K562 (cell line): ENCODE data around the gene PRR9. TPM values are rescaled to one million over a fixed set of nuclear protein-coding genes. Genes with fewer than 3 reads are reported as not detected.
A peak's percentile ranks its signal among the peaks of the same experiment; 100 is the strongest.
"Not testable (repeated sequence)": the region's sequence is repeated elsewhere in the genome, so short reads cannot be mapped to it uniquely, and the experiment has no call there.

Experiments
- ATAC-seq: fragments of 200-7000 bp; cut with Tn5 transposase; 3 replicates; pipeline ENCODE4 v1.9.1; 2020; ENCODE audit warnings: moderate library complexity
- BruUV-seq: library from RNA; stranded (reverse); fragments of 400-500 nt; replicated peaks from 2 replicates; lab custom pipeline; 2021; lab: Mats Ljungman, UMichigan
- CTCF ChIA-PET: fragments of 300-600 bp; formaldehyde crosslinking; extraction: SDS; loops from one replicate; lab custom pipeline; 2021; ENCODE audit warnings: low intra/inter-chr PET ratio; lab: Yijun Ruan, JAX
- POLR2A ChIA-PET: fragments of 300-600, 350-650 bp; sonication (Branson Sonifier 250); formaldehyde crosslinking; extraction: SDS; loops from one replicate; lab custom pipeline; 2021; ENCODE audit warnings: antibody characterized with exemption, inconsistent platforms; lab: Yijun Ruan, JAX
- DNase-seq, 4 experiments: peaks; one replicate each; pipeline versions ENCODE4 v3.0.0 to v3.0.0-alpha.2; 2011 to 2018; ENCODE audit warnings: low spot score in 3 of 4, mixed read lengths in 3 of 4; ENCODE audit errors: extremely low read depth in 1 of 4
- FAIRE-seq: peaks from 2 replicates; lab custom pipeline; 2011; peaks lifted over from hg19 to GRCh38; lab: Jason Lieb, UNC
- H2AFZ ChIP-seq: 2 replicates; pipeline ENCODE4 v1.6.0; 2011; ENCODE audit warnings: low read depth, low read length, control low read depth, inconsistent platforms
- H3K27ac ChIP-seq: fragments of 200-600 bp; 3 replicates; pipeline ENCODE4 v1.8.0; 2011; ENCODE audit warnings: low read depth, mild to moderate bottlenecking, control low read depth, inconsistent platforms, low read length, moderate library complexity, mixed read lengths; ENCODE audit errors: extremely low read depth
- H3K27me3 ChIP-seq, 2 experiments: fragments of 300-600 bp in 1 of 2; 2 replicates in 1 of 2; 3 replicates in 1 of 2; pipeline versions ENCODE4 v1.6.0 to v1.8.0; 2011; ENCODE audit warnings: inconsistent platforms in 2 of 2, low read length in 2 of 2, mild to moderate bottlenecking in 1 of 2, mixed read lengths in 1 of 2, moderate library complexity in 1 of 2; ENCODE audit not compliant: control insufficient read depth in 2 of 2, insufficient read depth in 2 of 2
- H3K36me3 ChIP-seq: fragments of 300-600 bp; 3 replicates; pipeline ENCODE4 v1.8.0; 2011; ENCODE audit warnings: mild to moderate bottlenecking, low read length, inconsistent platforms; ENCODE audit not compliant: control insufficient read depth, insufficient read depth
- H3K4me1 ChIP-seq, 2 experiments: fragments of 200-600 bp in 1 of 2; replicated peaks in 1 of 2; 2 replicates in 1 of 2; 3 replicates in 1 of 2; pipeline versions ENCODE4 v1.5.1 to v1.8.0; 2011; ENCODE audit warnings: inconsistent platforms in 2 of 2, low read length in 2 of 2, mild to moderate bottlenecking in 1 of 2, mixed read lengths in 1 of 2, moderate library complexity in 1 of 2; ENCODE audit not compliant: control insufficient read depth in 2 of 2, insufficient read depth in 2 of 2
- H3K4me2 ChIP-seq: 2 replicates; pipeline ENCODE4 v1.6.1; 2011; ENCODE audit warnings: low read length, control low read depth, inconsistent platforms, mixed read lengths; ENCODE audit not compliant: insufficient read depth
- H3K4me3 ChIP-seq: fragments of 200-600 bp; sonication (generic), shearing (Covaris generic); 2 replicates; pipeline ENCODE4 v1.5.1; 2016; ENCODE audit warnings: control low read depth, inconsistent platforms
- H3K79me2 ChIP-seq: fragments of 200-600 bp; 3 replicates; pipeline ENCODE4 v1.8.0; 2011; ENCODE audit warnings: low read length, inconsistent platforms; ENCODE audit not compliant: control insufficient read depth, insufficient read depth
- H3K9ac ChIP-seq, 2 experiments: 2 replicates each; pipeline versions ENCODE4 v1.6.0 to v1.6.1; 2011; ENCODE audit warnings: low read depth in 2 of 2, low read length in 2 of 2, control low read depth in 1 of 2, inconsistent platforms in 1 of 2, mild to moderate bottlenecking in 1 of 2, mixed read lengths in 1 of 2; ENCODE audit not compliant: insufficient read depth in 1 of 2
- H3K9me1 ChIP-seq: one replicate; pipeline ENCODE4 v1.6.0; 2011; ENCODE audit warnings: inconsistent platforms, mild to moderate bottlenecking, low read length, moderate library complexity; ENCODE audit not compliant: control insufficient read depth, insufficient read depth
- H3K9me3 ChIP-seq: replicated peaks from 2 replicates; pipeline ENCODE4 v1.5.1; 2011; ENCODE audit warnings: low read depth, low read length, inconsistent platforms; ENCODE audit not compliant: control insufficient read depth, insufficient read depth
- H4K20me1 ChIP-seq: replicated peaks from 2 replicates; pipeline ENCODE4 v1.6.1; 2011; ENCODE audit warnings: low read length, inconsistent platforms, mixed read lengths; ENCODE audit not compliant: control insufficient read depth, insufficient read depth
- DEAF1 ChIP-seq: fragments of 450-650 bp; formaldehyde crosslinking; IDR thresholded peaks from 2 replicates; pipeline ENCODE4 v1.4.0; 2020; ENCODE audit warnings: mild to moderate bottlenecking, moderate library complexity
- RAD21 ChIP-seq, 2 experiments: fragments of 250-450 bp in 1 of 2; fragments of 450-650 bp in 1 of 2; sonication (Bioruptor Pico) in 1 of 2; formaldehyde crosslinking in 1 of 2; IDR thresholded peaks in 1 of 2; conservative IDR thresholded peaks in 1 of 2; 2 replicates each; pipeline versions ENCODE4 v1.4.0 to v1.8.0; 2020 to 2022; ENCODE audit warnings: mild to moderate bottlenecking in 2 of 2, moderate library complexity in 1 of 2
- SMC3 ChIP-seq: conservative IDR thresholded peaks from 2 replicates; pipeline ENCODE4 v1.6.1; 2011; ENCODE audit warnings: low read depth, low read length, improper control_type of control experiment; ENCODE audit not compliant: insufficient read depth
- WGBS: fragments of 100-300 bp; shearing (Covaris generic); methylation state at CpG from one replicate; pipeline ENCODE4 v1.1.6; 2016; ENCODE audit warnings: low coverage, mixed read lengths; ENCODE audit not compliant: insufficient coverage; ENCODE audit errors: missing lambda C conversion rate; 5-methylcytosine and 5-hydroxymethylcytosine counted together
- in situ Hi-C: fragments of 300-500 bp; cut with MboI; formaldehyde crosslinking; loops from 4 replicates; pipeline ENCODE4 v1.15.0; 2018; ENCODE audit warnings: inconsistent platforms, mixed read lengths
- intact Hi-C: fragments of 100-400 bp; cut with micrococcal nuclease; formaldehyde crosslinking; loops from 2 replicates; pipeline ENCODE4 v1.14.2; 2022
- polyA plus RNA-seq, 8 experiments: library from polyadenylated mRNA; depleted of rRNA in 4 of 8; stranded (reverse) in 5 of 8; unstranded in 3 of 8; fragments of >200 nt; fragmentation: Nextera tagmentation in 2 of 8; fragmentation: Illumina TruSeq in 1 of 8; extraction: Ambion mirVana in 2 of 8; extraction: Trizol in 1 of 8; gene quantifications; 2 replicates each; pipeline versions ENCODE4 v1.2.1 to v1.2.3, GENCODE V29; 2011 to 2014; ENCODE audit warnings: inconsistent platforms in 1 of 8, missing spikeins in 1 of 8
- total RNA-seq, 7 experiments: library from RNA; depleted of rRNA in 6 of 7; stranded (reverse); fragments of >200 nt in 6 of 7; fragmentation: Illumina TruSeq in 2 of 7; extraction: Trizol in 2 of 7; gene quantifications; 2 replicates each; pipeline versions ENCODE4 v1.2.1 to v1.2.3, GENCODE V29; 2011 to 2021; ENCODE audit warnings: low replicate concordance in 1 of 7
- TF ChIP-seq, protein P1 (sequence below), 3 experiments: IDR thresholded peaks in 2 of 3; conservative IDR thresholded peaks in 1 of 3; 2 replicates each; pipeline ENCODE4 v1.5.1; 2011 to 2012; ENCODE audit warnings: low read length in 3 of 3, mild to moderate bottlenecking in 3 of 3, control low read depth in 2 of 3, improper control_type of control experiment in 1 of 3, inconsistent platforms in 1 of 3, low read depth in 1 of 3, mixed read lengths in 1 of 3, moderate library complexity in 1 of 3; ENCODE audit not compliant: insufficient read depth in 2 of 3

Gene PRR9
- total and polyA plus RNA-seq, 9 of the 15 experiments (the other 6 are each of a cell fraction or from before 2014, with no cell fraction given): 0.14 to 1.4 (median 0.24) TPM; not detected in 1

GRCh38 chr1:153229076-153229829 lies 11.9 kb downstream of the PRR9 start:
- H3K9me3 ChIP-seq, H3K27me3 ChIP-seq, H3K4me1 ChIP-seq, H3K4me3 ChIP-seq, H3K9ac ChIP-seq, BruUV-seq, POLR2A ChIA-PET, H3K36me3 ChIP-seq, H2AFZ ChIP-seq, H3K4me2 ChIP-seq, H3K79me2 ChIP-seq, H3K9me1 ChIP-seq, H3K27ac ChIP-seq, H4K20me1 ChIP-seq: not testable (repeated sequence)
- FAIRE-seq (peak; percentile 96), ATAC-seq (peak; percentile 94), DNase-seq (peak in 3 of 4 experiments; percentile 30 to 36 (median 32))
- 2% methylated on average over 11 of the region's 12 CpGs for whole genome bisulfite sequencing
- intact Hi-C loops (loop anchor here (10.0 kb wide), 1 partner anchor 354 kb away; the partner anchor contains the start of gene SMCP), in situ Hi-C loops (loop anchor here (10.0 kb wide), 2 partner anchors 354 to 574 kb away; partner anchors contain the start of gene SMCP)
- CTCF ChIA-PET: interaction anchor here (2.3 kb wide), 1 partner anchor 358 kb away, joined by 14 read pairs; no protein-coding TSS in a partner anchor
- TF ChIP-seq DEAF1 (CRISPR knock-in tag): 0 out of 2 replicates have a peak, but pooled peaks have one; percentile 19
- TF ChIP-seq SMC3: peak; percentile 20; the same call in 1 of the 2 replicates
- TF ChIP-seq RAD21 (CRISPR knock-in tag; conservative IDR thresholded peaks at IDR 0.05 in 1 of 2, IDR thresholded peaks at IDR 0.05 in 1 of 2): peak; percentile 39 to 53; a peak in 3 of 4 replicates
- TF ChIP-seq, protein P1, sequence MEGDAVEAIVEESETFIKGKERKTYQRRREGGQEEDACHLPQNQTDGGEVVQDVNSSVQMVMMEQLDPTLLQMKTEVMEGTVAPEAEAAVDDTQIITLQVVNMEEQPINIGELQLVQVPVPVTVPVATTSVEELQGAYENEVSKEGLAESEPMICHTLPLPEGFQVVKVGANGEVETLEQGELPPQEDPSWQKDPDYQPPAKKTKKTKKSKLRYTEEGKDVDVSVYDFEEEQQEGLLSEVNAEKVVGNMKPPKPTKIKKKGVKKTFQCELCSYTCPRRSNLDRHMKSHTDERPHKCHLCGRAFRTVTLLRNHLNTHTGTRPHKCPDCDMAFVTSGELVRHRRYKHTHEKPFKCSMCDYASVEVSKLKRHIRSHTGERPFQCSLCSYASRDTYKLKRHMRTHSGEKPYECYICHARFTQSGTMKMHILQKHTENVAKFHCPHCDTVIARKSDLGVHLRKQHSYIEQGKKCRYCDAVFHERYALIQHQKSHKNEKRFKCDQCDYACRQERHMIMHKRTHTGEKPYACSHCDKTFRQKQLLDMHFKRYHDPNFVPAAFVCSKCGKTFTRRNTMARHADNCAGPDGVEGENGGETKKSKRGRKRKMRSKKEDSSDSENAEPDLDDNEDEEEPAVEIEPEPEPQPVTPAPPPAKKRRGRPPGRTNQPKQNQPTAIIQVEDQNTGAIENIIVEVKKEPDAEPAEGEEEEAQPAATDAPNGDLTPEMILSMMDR (IDR thresholded peaks at IDR 0.05 in 2 of 3, conservative IDR thresholded peaks at IDR 0.05 in 1 of 3; ENCODE audit: insufficient read depth in 2 of 3, low read depth in 1 of 3, low read length in 3 of 3): peak; percentile 45 to 60 (median 53); a peak in 5 of 6 replicates
